ENCODE measurements around the gene KCNT1.

DNA sequence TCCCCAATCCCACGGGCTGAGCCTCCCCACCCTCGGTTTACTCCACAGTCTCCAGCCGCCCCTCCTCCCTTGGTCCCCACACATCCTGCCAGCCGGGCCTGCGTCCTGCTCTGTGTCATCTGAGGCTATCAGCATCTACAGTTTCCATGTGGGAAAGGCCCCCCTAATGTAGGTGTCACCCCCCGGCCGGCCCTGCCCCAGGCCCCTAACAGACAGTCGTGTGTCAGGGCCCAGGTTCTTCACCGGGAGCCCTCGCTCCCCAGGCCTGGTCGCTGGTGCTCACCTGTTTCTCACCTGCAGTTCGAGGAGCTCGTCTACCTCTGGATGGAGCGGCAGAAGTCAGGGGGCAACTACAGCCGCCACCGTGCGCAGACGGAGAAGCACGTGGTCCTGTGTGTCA is 62.7 kb downstream of the KCNT1 start:
- TF ChIP-seq CTCF (IDR thresholded peaks at IDR 0.05) (no peak), POLR2A (IDR thresholded peaks at IDR 0.05; ENCODE audit: low read depth) (no peak), POLR2AphosphoS5 (IDR thresholded peaks at IDR 0.05) (no peak), EP300 (IDR thresholded peaks at IDR 0.05) (no peak)
